ENCODE data around the gene GUCA1A.

DNA sequence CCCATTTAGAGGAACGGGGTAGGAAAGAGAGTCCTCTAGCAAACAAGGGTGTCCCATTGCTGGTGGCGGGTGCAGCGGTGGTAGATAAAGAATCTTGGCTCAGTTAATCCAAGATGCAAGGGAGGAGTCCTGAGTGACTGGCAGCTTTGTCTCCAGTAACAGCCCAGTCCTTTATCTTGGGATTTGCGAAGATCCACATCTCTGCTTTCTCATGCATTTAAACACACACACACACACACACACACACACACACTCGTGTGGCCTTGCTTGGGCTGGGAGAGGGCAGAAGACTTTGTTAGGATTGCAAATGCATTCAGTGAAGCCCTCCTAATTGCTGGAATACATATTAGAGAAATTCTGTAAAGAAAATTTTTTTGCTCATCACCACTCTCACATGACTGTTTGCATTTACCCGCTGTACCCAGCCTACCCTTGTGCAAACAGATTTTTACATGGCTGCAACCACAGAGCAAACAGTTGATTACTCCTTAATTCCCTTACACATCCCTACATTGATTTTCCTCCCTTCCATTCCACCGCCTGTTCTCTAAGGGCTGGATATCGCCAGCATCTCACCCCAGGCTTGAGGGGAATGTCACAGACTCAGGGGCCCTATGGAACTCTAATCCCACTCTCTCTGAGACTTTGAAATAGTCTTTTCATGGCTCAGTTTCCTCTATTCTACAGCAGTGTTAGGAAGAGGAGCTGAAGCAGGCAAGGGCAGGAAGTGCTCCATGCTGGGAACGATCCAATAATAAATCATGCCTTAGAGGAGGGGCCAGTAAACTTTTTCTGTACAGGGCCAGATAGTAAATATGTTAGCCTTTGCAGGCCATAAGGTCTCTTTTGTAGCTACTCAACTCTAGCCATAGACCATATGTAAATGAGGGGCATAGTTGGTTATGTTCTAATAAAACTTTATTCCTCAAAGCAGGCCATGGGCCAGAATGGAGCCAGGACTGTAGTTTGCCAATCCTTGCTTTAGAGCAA lies 34.2 kb upstream of the GUCA1A start:
- TF ChIP-seq EZH2 (IDR thresholded peaks at IDR 0.05; ENCODE audit: low read length) = no peak
- TF ChIP-seq, protein P1, sequence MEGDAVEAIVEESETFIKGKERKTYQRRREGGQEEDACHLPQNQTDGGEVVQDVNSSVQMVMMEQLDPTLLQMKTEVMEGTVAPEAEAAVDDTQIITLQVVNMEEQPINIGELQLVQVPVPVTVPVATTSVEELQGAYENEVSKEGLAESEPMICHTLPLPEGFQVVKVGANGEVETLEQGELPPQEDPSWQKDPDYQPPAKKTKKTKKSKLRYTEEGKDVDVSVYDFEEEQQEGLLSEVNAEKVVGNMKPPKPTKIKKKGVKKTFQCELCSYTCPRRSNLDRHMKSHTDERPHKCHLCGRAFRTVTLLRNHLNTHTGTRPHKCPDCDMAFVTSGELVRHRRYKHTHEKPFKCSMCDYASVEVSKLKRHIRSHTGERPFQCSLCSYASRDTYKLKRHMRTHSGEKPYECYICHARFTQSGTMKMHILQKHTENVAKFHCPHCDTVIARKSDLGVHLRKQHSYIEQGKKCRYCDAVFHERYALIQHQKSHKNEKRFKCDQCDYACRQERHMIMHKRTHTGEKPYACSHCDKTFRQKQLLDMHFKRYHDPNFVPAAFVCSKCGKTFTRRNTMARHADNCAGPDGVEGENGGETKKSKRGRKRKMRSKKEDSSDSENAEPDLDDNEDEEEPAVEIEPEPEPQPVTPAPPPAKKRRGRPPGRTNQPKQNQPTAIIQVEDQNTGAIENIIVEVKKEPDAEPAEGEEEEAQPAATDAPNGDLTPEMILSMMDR (optimal IDR thresholded peaks at IDR 0.05 in 1 of 3, IDR thresholded peaks at IDR 0.05 in 1 of 3, conservative IDR thresholded peaks at IDR 0.05 in 1 of 3; ENCODE audit: extremely low read depth in 1 of 3, insufficient read depth in 2 of 3, low read length in 3 of 3) = no peak

Data from keratinocyte (primary cell).